GM12878 (cell line): Measurements from ENCODE around the gene DENND1A. TPM values are rescaled to one million over a fixed set of nuclear protein-coding genes. Genes with fewer than 3 reads are reported as not detected.

Experiments used
- ATAC-seq: fragments of 200-7000 bp; cut with Tn5 transposase; 3 replicates; pipeline ENCODE4 v1.9.1; 2020; ENCODE audit warnings: mild to moderate bottlenecking, moderate library complexity
- BruUV-seq: library from RNA; stranded (reverse); fragments of 400-500 nt; replicated peaks from 2 replicates; lab custom pipeline; 2021; lab: Mats Ljungman, UMichigan
- CTCF ChIA-PET: fragments of 300-600 bp; sonication (Branson Sonifier 250); formaldehyde crosslinking; extraction: SDS; loops from one replicate; lab custom pipeline; 2021; ENCODE audit warnings: inconsistent platforms; lab: Yijun Ruan, JAX
- POLR2A ChIA-PET: fragments of 350-600 bp; formaldehyde crosslinking; extraction: SDS; loops from one replicate; lab custom pipeline; 2021; ENCODE audit warnings: inconsistent platforms; lab: Charles Lee
- RAD21 ChIA-PET: fragments of 300-600 bp; sonication (Branson Sonifier 250); formaldehyde crosslinking; loops from one replicate; lab custom pipeline; 2023; ENCODE audit warnings: antibody characterized with exemption; ENCODE audit not compliant: unreplicated experiment; lab: Charles Lee
- SMC1A ChIA-PET: fragments of 300-600 bp; sonication (Branson Sonifier 250); formaldehyde crosslinking; loops from one replicate; lab custom pipeline; 2023; ENCODE audit not compliant: unreplicated experiment, uncharacterized antibody; lab: Charles Lee
- DNase-seq: peaks from one replicate; pipeline ENCODE4 v3.0.0-alpha.2; 2011; ENCODE audit warnings: low read depth, low spot score
- FAIRE-seq: peaks from 3 replicates; lab custom pipeline; 2011; peaks lifted over from hg19 to GRCh38; lab: Jason Lieb, UNC
- H2AFZ ChIP-seq: 2 replicates; pipeline ENCODE4 v1.6.0; 2011; ENCODE audit warnings: low read depth, low read length, control low read depth; ENCODE audit not compliant: control insufficient read depth
- H3K27ac ChIP-seq: 2 replicates; pipeline ENCODE4 v1.5.1; 2011; ENCODE audit warnings: control low read depth; ENCODE audit not compliant: control insufficient read depth, insufficient read depth
- H3K27me3 ChIP-seq, 2 experiments: replicated peaks in 1 of 2; 2 replicates each; pipeline versions ENCODE4 v1.6.0 to v1.6.1; 2011; ENCODE audit warnings: low read length in 1 of 2; ENCODE audit not compliant: control insufficient read depth in 2 of 2, insufficient read depth in 2 of 2
- H3K36me3 ChIP-seq, 2 experiments: 2 replicates each; pipeline ENCODE4 v1.5.1; 2011; ENCODE audit warnings: low read length in 1 of 2; ENCODE audit not compliant: control insufficient read depth in 2 of 2, insufficient read depth in 2 of 2
- H3K4me1 ChIP-seq: 2 replicates; pipeline ENCODE4 v1.6.1; 2011; ENCODE audit warnings: mild to moderate bottlenecking, low read length, moderate library complexity, mixed read lengths; ENCODE audit not compliant: control insufficient read depth, insufficient read depth
- H3K4me2 ChIP-seq: 2 replicates; pipeline ENCODE4 v1.6.0; 2011; ENCODE audit warnings: control low read depth; ENCODE audit not compliant: control insufficient read depth, insufficient read depth
- H3K4me3 ChIP-seq: fragments of 200-600 bp; sonication (generic); 2 replicates; pipeline ENCODE4 v1.5.1; 2016
- H3K79me2 ChIP-seq: 2 replicates; pipeline ENCODE4 v1.6.0; 2011; ENCODE audit warnings: low read length; ENCODE audit not compliant: control insufficient read depth, insufficient read depth
- H3K9ac ChIP-seq: 2 replicates; pipeline ENCODE4 v1.8.0; 2011; ENCODE audit warnings: low read length, control low read depth, mixed read lengths; ENCODE audit not compliant: control insufficient read depth, insufficient read depth
- H3K9me3 ChIP-seq: replicated peaks from 3 replicates; pipeline ENCODE4 v1.5.1; 2011; ENCODE audit warnings: mild to moderate bottlenecking, low read length; ENCODE audit not compliant: control insufficient read depth, insufficient read depth
- H4K20me1 ChIP-seq: 2 replicates; pipeline ENCODE4 v1.6.0; 2011; ENCODE audit not compliant: control insufficient read depth, insufficient read depth
- CREM ChIP-seq: IDR thresholded peaks from 2 replicates; pipeline ENCODE4 v1.6.1; 2014; ENCODE audit warnings: antibody characterized with exemption, low read depth
- EED ChIP-seq: sonication (generic); IDR thresholded peaks from 2 replicates; pipeline ENCODE4 v1.6.1; 2016; ENCODE audit warnings: antibody characterized with exemption, low read depth
- HDGF ChIP-seq: fragments of 450-650 bp; IDR thresholded peaks from 2 replicates; pipeline ENCODE4 v1.6.1; 2016; ENCODE audit warnings: antibody characterized with exemption
- JUNB ChIP-seq: IDR thresholded peaks from 2 replicates; pipeline ENCODE4 v1.6.1; 2016; ENCODE audit warnings: antibody characterized with exemption, mild to moderate bottlenecking
- JUND ChIP-seq: IDR thresholded peaks from 2 replicates; pipeline ENCODE4 v1.6.1; 2012; ENCODE audit warnings: low read depth, mild to moderate bottlenecking, low read length, improper control_type of control experiment, moderate library complexity
- MEF2A ChIP-seq: IDR thresholded peaks from 2 replicates; pipeline ENCODE4 v1.6.1; 2011; ENCODE audit warnings: low read depth, mild to moderate bottlenecking, low read length, moderate library complexity; ENCODE audit not compliant: insufficient read depth
- MEF2B ChIP-seq: fragments of 450-650 bp; IDR thresholded peaks from 2 replicates; pipeline ENCODE4 v1.6.1; 2018; ENCODE audit warnings: mild to moderate bottlenecking, moderate library complexity; ENCODE audit not compliant: partially characterized antibody, poor library complexity, severe bottlenecking
- MYC ChIP-seq: IDR thresholded peaks from 2 replicates; pipeline ENCODE4 v1.6.1; 2011; ENCODE audit warnings: mild to moderate bottlenecking, low read length, moderate library complexity, inconsistent platforms; ENCODE audit not compliant: insufficient read depth, insufficient replicate concordance, insufficient read length, severe bottlenecking
- NBN ChIP-seq: fragments of 450-650 bp; IDR thresholded peaks from 2 replicates; pipeline ENCODE4 v1.6.1; 2016
- NFIC ChIP-seq: IDR thresholded peaks from 2 replicates; pipeline ENCODE4 v1.6.1; 2012; ENCODE audit warnings: low read depth, mild to moderate bottlenecking, inconsistent platforms, low read length, moderate library complexity
- NR2C2 ChIP-seq: IDR thresholded peaks from 2 replicates; pipeline ENCODE4 v1.6.1; 2011; ENCODE audit warnings: borderline replicate concordance, low read depth; ENCODE audit not compliant: control insufficient read depth, insufficient read length
- PML ChIP-seq: IDR thresholded peaks from 2 replicates; pipeline ENCODE4 v1.6.1; 2012; ENCODE audit warnings: low read length, inconsistent platforms
- POLR2AphosphoS5 ChIP-seq: IDR thresholded peaks from 2 replicates; pipeline ENCODE4 v1.6.1; 2011; ENCODE audit warnings: mild to moderate bottlenecking, low read length, inconsistent platforms
- STAT3 ChIP-seq: IDR thresholded peaks from 2 replicates; pipeline ENCODE4 v1.6.1; 2011; ENCODE audit warnings: low read depth, low read length, improper control_type of control experiment
- TAF1 ChIP-seq: IDR thresholded peaks from 2 replicates; pipeline ENCODE4 v1.6.1; 2011; ENCODE audit warnings: mild to moderate bottlenecking, low read depth, low read length, borderline replicate concordance
- TCF7 ChIP-seq: IDR thresholded peaks from 2 replicates; pipeline ENCODE4 v1.6.1; 2014; ENCODE audit warnings: antibody characterized with exemption, borderline replicate concordance
- WGBS: methylation state at CpG from one replicate; pipeline ENCODE4 v1.1.6; 2016; ENCODE audit warnings: low lambda C conversion rate; ENCODE audit not compliant: insufficient replicate concordance, insufficient coverage; ENCODE audit errors: missing lambda C conversion rate; 5-methylcytosine and 5-hydroxymethylcytosine counted together
- in situ Hi-C: fragments of 300-500 bp; cut with MboI; formaldehyde crosslinking; loops from 9 replicates; pipeline ENCODE4 v1.14.3; 2018; ENCODE audit warnings: mixed read lengths
- intact Hi-C: fragments of 100-400 bp; cut with micrococcal nuclease; formaldehyde crosslinking; loops from one replicate; pipeline ENCODE4 v1.14.2; 2022; ENCODE audit not compliant: unreplicated experiment
- polyA plus RNA-seq, 11 experiments: library from polyadenylated mRNA; depleted of rRNA in 4 of 11; unstranded in 6 of 11; stranded (reverse) in 5 of 11; fragments of >200 nt; fragmentation: Nextera tagmentation in 4 of 11; fragmentation: Illumina TruSeq in 1 of 11; extraction: Ambion mirVana in 4 of 11; extraction: Trizol in 1 of 11; gene quantifications; 1 replicate in 1 of 11; 2 replicates in 10 of 11; pipeline versions ENCODE4 v1.2.1 to v1.2.3, GENCODE V29; 2011 to 2016; ENCODE audit warnings: inconsistent platforms in 2 of 11, missing spikeins in 2 of 11, low read depth in 1 of 11
- total RNA-seq, 4 experiments: library from RNA; depleted of rRNA in 3 of 4; stranded (reverse); fragments of >200 nt in 3 of 4; fragmentation: Illumina TruSeq in 1 of 4; extraction: Trizol in 1 of 4; gene quantifications; 2 replicates each; pipeline versions ENCODE4 v1.2.1 to v1.2.3, GENCODE V29; 2013 to 2021
- TF ChIP-seq, protein P1 (sequence below): IDR thresholded peaks from 2 replicates; pipeline ENCODE4 v1.6.1; 2011; ENCODE audit warnings: low read depth, mild to moderate bottlenecking, low read length, moderate library complexity, borderline replicate concordance; ENCODE audit errors: extremely low read depth
- TF ChIP-seq, protein P2 (sequence below): IDR thresholded peaks from 2 replicates; pipeline ENCODE4 v1.6.1; 2011; ENCODE audit warnings: borderline replicate concordance, low read depth, mild to moderate bottlenecking, moderate library complexity, low read length; ENCODE audit not compliant: insufficient read depth, poor library complexity, severe bottlenecking
- TF ChIP-seq, protein P3 (sequence below): fragments of 450-650 bp; IDR thresholded peaks from 2 replicates; pipeline ENCODE4 v1.6.1; 2017; ENCODE audit warnings: mild to moderate bottlenecking, moderate library complexity

The DENND1A gene
- total and polyA plus RNA-seq, 10 of the 15 experiments (the other 5 are each of a cell fraction or from before 2014, with no cell fraction given) = 14.1 to 48.6 (median 35.2) TPM

DNA sequence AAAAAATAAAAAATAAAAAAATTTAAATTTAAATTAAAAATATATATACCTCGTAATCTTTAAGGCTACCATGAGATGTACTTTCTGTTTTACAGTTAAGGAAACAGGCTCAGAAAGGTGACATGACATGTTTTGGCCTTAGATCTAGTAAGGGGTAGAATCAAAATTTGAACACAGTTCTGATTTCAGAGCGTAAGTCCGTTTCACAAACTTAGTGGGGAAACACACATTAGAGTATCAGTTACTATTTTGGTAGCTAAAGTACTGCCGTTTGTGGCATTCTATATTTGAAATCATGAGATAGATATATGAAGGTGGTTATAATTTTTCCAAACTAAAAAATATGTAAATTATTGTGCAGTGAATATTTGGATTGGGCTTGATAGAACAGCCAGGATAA lies 186.2 kb downstream of the DENND1A start:
- Histone ChIP-seq H3K4me2 (no peak overlapping the region), H3K36me3 (0 out of 4 replicates have a peak, but pooled peaks cover 0 to 4% of the 10 kb centered on the region in 2 experiments), H3K4me3 (no peak overlapping the region), H3K9ac (no peak overlapping the region), H3K79me2 (no peaks in the 10 kb centered on the region; the same call in 1 of the 2 replicates), H3K9me3 (no peaks in the 10 kb centered on the region; the same call in 2 of the 3 replicates), H4K20me1 (no peaks in the 10 kb centered on the region), H3K4me1 (peaks cover 4% of the 10 kb centered on the region), H3K27ac (no peak overlapping the region), H3K27me3 (no peaks in the 10 kb centered on the region), H2AFZ (no peak overlapping the region)
- in situ Hi-C loops = no loop called here
- ATAC-seq = peak; percentile 74
- ChIA-PET RAD21 (interaction anchor here (1.4 kb wide), 1 partner anchor 253 kb away, joined by 3 read pairs; no protein-coding TSS in a partner anchor), CTCF (interaction anchor here (0.9 to 1.7 kb wide), 2 partner anchors 17 to 40 kb away, joined by 3 read pairs; no protein-coding TSS in a partner anchor), SMC1A (interaction anchor here (0.9 to 4.4 kb wide), 7 partner anchors 9 to 200 kb away, joined by 3 to 21 read pairs (median 4); no protein-coding TSS in a partner anchor), POLR2A (interaction anchor here (0.7 to 1.3 kb wide), 2 partner anchors 26 to 27 kb away, joined by 3 to 4 read pairs; no protein-coding TSS in a partner anchor)
- intact Hi-C loops = loop anchor here (10.0 kb wide), 1 partner anchor 199 kb away; no protein-coding TSS in a partner anchor
- peak; percentile 89 for FAIRE-seq
- BruUV-seq = no TSS peak
- DNase-seq = no peak
- WGBS = 8% methylated on average over 4 of the region's 4 CpGs
- TF ChIP-seq STAT3 (no peak), EED (no peak), JUNB (peak; percentile 36), CREM (0 out of 2 replicates have a peak, but pooled peaks have one; percentile 18), POLR2AphosphoS5 (no peak), TCF7 (peak; percentile 39; the same call in 1 of the 2 replicates), MEF2A (peak; percentile 85), NR2C2 (no peak), PML (no peak), MYC (no peak), NFIC (peak; percentile 76; the same call in 1 of the 2 replicates), NBN (no peak), MEF2B (peak; percentile 69), HDGF (no peak), TAF1 (no peak), JUND (no peak)
- TF ChIP-seq, protein P1, sequence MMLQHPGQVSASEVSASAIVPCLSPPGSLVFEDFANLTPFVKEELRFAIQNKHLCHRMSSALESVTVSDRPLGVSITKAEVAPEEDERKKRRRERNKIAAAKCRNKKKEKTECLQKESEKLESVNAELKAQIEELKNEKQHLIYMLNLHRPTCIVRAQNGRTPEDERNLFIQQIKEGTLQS = no peak
- TF ChIP-seq, protein P2, sequence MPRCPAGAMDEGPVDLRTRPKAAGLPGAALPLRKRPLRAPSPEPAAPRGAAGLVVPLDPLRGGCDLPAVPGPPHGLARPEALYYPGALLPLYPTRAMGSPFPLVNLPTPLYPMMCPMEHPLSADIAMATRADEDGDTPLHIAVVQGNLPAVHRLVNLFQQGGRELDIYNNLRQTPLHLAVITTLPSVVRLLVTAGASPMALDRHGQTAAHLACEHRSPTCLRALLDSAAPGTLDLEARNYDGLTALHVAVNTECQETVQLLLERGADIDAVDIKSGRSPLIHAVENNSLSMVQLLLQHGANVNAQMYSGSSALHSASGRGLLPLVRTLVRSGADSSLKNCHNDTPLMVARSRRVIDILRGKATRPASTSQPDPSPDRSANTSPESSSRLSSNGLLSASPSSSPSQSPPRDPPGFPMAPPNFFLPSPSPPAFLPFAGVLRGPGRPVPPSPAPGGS = no peak
- TF ChIP-seq, protein P3, sequence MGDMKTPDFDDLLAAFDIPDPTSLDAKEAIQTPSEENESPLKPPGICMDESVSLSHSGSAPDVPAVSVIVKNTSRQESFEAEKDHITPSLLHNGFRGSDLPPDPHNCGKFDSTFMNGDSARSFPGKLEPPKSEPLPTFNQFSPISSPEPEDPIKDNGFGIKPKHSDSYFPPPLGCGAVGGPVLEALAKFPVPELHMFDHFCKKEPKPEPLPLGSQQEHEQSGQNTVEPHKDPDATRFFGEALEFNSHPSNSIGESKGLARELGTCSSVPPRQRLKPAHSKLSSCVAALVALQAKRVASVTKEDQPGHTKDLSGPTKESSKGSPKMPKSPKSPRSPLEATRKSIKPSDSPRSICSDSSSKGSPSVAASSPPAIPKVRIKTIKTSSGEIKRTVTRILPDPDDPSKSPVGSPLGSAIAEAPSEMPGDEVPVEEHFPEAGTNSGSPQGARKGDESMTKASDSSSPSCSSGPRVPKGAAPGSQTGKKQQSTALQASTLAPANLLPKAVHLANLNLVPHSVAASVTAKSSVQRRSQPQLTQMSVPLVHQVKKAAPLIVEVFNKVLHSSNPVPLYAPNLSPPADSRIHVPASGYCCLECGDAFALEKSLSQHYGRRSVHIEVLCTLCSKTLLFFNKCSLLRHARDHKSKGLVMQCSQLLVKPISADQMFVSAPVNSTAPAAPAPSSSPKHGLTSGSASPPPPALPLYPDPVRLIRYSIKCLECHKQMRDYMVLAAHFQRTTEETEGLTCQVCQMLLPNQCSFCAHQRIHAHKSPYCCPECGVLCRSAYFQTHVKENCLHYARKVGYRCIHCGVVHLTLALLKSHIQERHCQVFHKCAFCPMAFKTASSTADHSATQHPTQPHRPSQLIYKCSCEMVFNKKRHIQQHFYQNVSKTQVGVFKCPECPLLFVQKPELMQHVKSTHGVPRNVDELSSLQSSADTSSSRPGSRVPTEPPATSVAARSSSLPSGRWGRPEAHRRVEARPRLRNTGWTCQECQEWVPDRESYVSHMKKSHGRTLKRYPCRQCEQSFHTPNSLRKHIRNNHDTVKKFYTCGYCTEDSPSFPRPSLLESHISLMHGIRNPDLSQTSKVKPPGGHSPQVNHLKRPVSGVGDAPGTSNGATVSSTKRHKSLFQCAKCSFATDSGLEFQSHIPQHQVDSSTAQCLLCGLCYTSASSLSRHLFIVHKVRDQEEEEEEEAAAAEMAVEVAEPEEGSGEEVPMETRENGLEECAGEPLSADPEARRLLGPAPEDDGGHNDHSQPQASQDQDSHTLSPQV = no peak
